GM10266 (cell line): ENCODE results near the gene VEGFA.

Experiments used
- DNase-seq: peaks from one replicate; pipeline ENCODE4 v3.0.0; 2012; ENCODE audit errors: extremely low spot score
- CTCF ChIP-seq: IDR thresholded peaks from 2 replicates; pipeline ENCODE4 v1.5.1; 2012; ENCODE audit warnings: mild to moderate bottlenecking, low read depth; ENCODE audit not compliant: control insufficient read depth, insufficient read depth; ENCODE audit errors: missing control alignments

VEGFA gene

DNA sequence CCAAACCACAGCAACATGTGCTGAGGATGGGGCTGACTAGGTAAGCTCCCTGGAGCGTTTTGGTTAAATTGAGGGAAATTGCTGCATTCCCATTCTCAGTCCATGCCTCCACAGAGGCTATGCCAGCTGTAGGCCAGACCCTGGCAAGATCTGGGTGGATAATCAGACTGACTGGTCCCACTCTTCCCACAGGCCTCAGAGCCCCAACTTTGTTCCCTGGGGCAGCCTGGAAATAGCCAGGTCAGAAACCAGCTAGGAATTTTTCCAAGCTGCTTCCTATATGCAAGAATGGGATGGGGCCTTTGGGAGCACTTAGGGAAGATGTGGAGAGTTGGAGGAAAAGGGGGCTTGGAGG lies 1.5 kb upstream of the VEGFA start:
- no peak for DNase-seq
- no peak for TF ChIP-seq CTCF

DNA sequence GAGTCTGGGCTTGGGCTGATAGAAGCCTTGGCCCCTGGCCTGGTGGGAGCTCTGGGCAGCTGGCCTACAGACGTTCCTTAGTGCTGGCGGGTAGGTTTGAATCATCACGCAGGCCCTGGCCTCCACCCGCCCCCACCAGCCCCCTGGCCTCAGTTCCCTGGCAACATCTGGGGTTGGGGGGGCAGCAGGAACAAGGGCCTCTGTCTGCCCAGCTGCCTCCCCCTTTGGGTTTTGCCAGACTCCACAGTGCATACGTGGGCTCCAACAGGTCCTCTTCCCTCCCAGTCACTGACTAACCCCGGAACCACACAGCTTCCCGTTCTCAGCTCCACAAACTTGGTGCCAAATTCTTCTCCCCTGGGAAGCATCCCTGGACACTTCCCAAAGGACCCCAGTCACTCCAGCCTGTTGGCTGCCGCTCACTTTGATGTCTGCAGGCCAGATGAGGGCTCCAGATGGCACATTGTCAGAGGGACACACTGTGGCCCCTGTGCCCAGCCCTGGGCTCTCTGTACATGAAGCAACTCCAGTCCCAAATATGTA lies 957 bp upstream of the VEGFA start:
- no peak for DNase-seq
- no peak for TF ChIP-seq CTCF

DNA sequence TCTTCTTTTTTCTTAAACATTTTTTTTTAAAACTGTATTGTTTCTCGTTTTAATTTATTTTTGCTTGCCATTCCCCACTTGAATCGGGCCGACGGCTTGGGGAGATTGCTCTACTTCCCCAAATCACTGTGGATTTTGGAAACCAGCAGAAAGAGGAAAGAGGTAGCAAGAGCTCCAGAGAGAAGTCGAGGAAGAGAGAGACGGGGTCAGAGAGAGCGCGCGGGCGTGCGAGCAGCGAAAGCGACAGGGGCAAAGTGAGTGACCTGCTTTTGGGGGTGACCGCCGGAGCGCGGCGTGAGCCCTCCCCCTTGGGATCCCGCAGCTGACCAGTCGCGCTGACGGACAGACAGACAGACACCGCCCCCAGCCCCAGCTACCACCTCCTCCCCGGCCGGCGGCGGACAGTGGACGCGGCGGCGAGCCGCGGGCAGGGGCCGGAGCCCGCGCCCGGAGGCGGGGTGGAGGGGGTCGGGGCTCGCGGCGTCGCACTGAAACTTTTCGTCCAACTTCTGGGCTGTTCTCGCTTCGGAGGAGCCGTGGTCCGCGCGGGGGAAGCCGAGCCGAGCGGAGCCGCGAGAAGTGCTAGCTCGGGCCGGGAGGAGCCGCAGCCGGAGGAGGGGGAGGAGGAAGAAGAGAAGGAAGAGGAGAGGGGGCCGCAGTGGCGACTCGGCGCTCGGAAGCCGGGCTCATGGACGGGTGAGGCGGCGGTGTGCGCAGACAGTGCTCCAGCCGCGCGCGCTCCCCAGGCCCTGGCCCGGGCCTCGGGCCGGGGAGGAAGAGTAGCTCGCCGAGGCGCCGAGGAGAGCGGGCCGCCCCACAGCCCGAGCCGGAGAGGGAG lies 580 bp downstream of the VEGFA start:
- no peak for TF ChIP-seq CTCF
- peak; percentile 79 for DNase-seq

- TF ChIP-seq CTCF, result no peak
- DNase-seq, result peak; percentile 81
Observed at GRCh38 chr6:43771210-43771857, 1.3 kb downstream of the VEGFA start.

- peak; percentile 81 for DNase-seq
- TF ChIP-seq CTCF, result no peak
Observed at GRCh38 chr6:43771858-43772680, 2.1 kb downstream of the VEGFA start.

- TF ChIP-seq CTCF, result no peak
- DNase-seq, result no peak
Observed at GRCh38 chr6:43772681-43773049, 2.7 kb downstream of the VEGFA start.
